K562 (cell line): ENCODE results near the gene HEBP1. TPM values are rescaled to one million over a fixed set of nuclear protein-coding genes. Genes with fewer than 3 reads are reported as not detected.

Experiments
- ATAC-seq: fragments of 200-7000 bp; cut with Tn5 transposase; 3 replicates; pipeline ENCODE4 v1.9.1; 2020; ENCODE audit warnings: moderate library complexity
- BruUV-seq: library from RNA; stranded (reverse); fragments of 400-500 nt; replicated peaks from 2 replicates; lab custom pipeline; 2021; lab: Mats Ljungman, UMichigan
- CTCF ChIA-PET: fragments of 300-600 bp; formaldehyde crosslinking; extraction: SDS; loops from one replicate; lab custom pipeline; 2021; ENCODE audit warnings: low intra/inter-chr PET ratio; lab: Yijun Ruan, JAX
- POLR2A ChIA-PET: fragments of 300-600, 350-650 bp; sonication (Branson Sonifier 250); formaldehyde crosslinking; extraction: SDS; loops from one replicate; lab custom pipeline; 2021; ENCODE audit warnings: antibody characterized with exemption, inconsistent platforms; lab: Yijun Ruan, JAX
- DNase-seq, 4 experiments: peaks; one replicate each; pipeline versions ENCODE4 v3.0.0 to v3.0.0-alpha.2; 2011 to 2018; ENCODE audit warnings: low spot score in 3 of 4, mixed read lengths in 3 of 4; ENCODE audit errors: extremely low read depth in 1 of 4
- FAIRE-seq: peaks from 2 replicates; lab custom pipeline; 2011; peaks lifted over from hg19 to GRCh38; lab: Jason Lieb, UNC
- H2AFZ ChIP-seq: 2 replicates; pipeline ENCODE4 v1.6.0; 2011; ENCODE audit warnings: low read depth, low read length, control low read depth, inconsistent platforms
- H3K27ac ChIP-seq: fragments of 200-600 bp; 3 replicates; pipeline ENCODE4 v1.8.0; 2011; ENCODE audit warnings: low read depth, mild to moderate bottlenecking, control low read depth, inconsistent platforms, low read length, moderate library complexity, mixed read lengths; ENCODE audit errors: extremely low read depth
- H3K27me3 ChIP-seq, 2 experiments: fragments of 300-600 bp in 1 of 2; 2 replicates in 1 of 2; 3 replicates in 1 of 2; pipeline versions ENCODE4 v1.6.0 to v1.8.0; 2011; ENCODE audit warnings: inconsistent platforms in 2 of 2, low read length in 2 of 2, mild to moderate bottlenecking in 1 of 2, mixed read lengths in 1 of 2, moderate library complexity in 1 of 2; ENCODE audit not compliant: control insufficient read depth in 2 of 2, insufficient read depth in 2 of 2
- H3K36me3 ChIP-seq: fragments of 300-600 bp; 3 replicates; pipeline ENCODE4 v1.8.0; 2011; ENCODE audit warnings: mild to moderate bottlenecking, low read length, inconsistent platforms; ENCODE audit not compliant: control insufficient read depth, insufficient read depth
- H3K4me1 ChIP-seq, 2 experiments: fragments of 200-600 bp in 1 of 2; replicated peaks in 1 of 2; 2 replicates in 1 of 2; 3 replicates in 1 of 2; pipeline versions ENCODE4 v1.5.1 to v1.8.0; 2011; ENCODE audit warnings: inconsistent platforms in 2 of 2, low read length in 2 of 2, mild to moderate bottlenecking in 1 of 2, mixed read lengths in 1 of 2, moderate library complexity in 1 of 2; ENCODE audit not compliant: control insufficient read depth in 2 of 2, insufficient read depth in 2 of 2
- H3K4me2 ChIP-seq: 2 replicates; pipeline ENCODE4 v1.6.1; 2011; ENCODE audit warnings: low read length, control low read depth, inconsistent platforms, mixed read lengths; ENCODE audit not compliant: insufficient read depth
- H3K4me3 ChIP-seq: fragments of 200-600 bp; sonication (generic), shearing (Covaris generic); 2 replicates; pipeline ENCODE4 v1.5.1; 2016; ENCODE audit warnings: control low read depth, inconsistent platforms
- H3K79me2 ChIP-seq: fragments of 200-600 bp; 3 replicates; pipeline ENCODE4 v1.8.0; 2011; ENCODE audit warnings: low read length, inconsistent platforms; ENCODE audit not compliant: control insufficient read depth, insufficient read depth
- H3K9ac ChIP-seq, 2 experiments: 2 replicates each; pipeline versions ENCODE4 v1.6.0 to v1.6.1; 2011; ENCODE audit warnings: low read depth in 2 of 2, low read length in 2 of 2, control low read depth in 1 of 2, inconsistent platforms in 1 of 2, mild to moderate bottlenecking in 1 of 2, mixed read lengths in 1 of 2; ENCODE audit not compliant: insufficient read depth in 1 of 2
- H3K9me1 ChIP-seq: one replicate; pipeline ENCODE4 v1.6.0; 2011; ENCODE audit warnings: inconsistent platforms, mild to moderate bottlenecking, low read length, moderate library complexity; ENCODE audit not compliant: control insufficient read depth, insufficient read depth
- H3K9me3 ChIP-seq: replicated peaks from 2 replicates; pipeline ENCODE4 v1.5.1; 2011; ENCODE audit warnings: low read depth, low read length, inconsistent platforms; ENCODE audit not compliant: control insufficient read depth, insufficient read depth
- H4K20me1 ChIP-seq: replicated peaks from 2 replicates; pipeline ENCODE4 v1.6.1; 2011; ENCODE audit warnings: low read length, inconsistent platforms, mixed read lengths; ENCODE audit not compliant: control insufficient read depth, insufficient read depth
- NFIC ChIP-seq: fragments of 450-650 bp; IDR thresholded peaks from 2 replicates; pipeline ENCODE4 v1.6.1; 2017; ENCODE audit warnings: mild to moderate bottlenecking, inconsistent platforms
- NFIX ChIP-seq: fragments of 250-450 bp; sonication (Bioruptor Pico); IDR thresholded peaks from 2 replicates; pipeline ENCODE4 v1.4.0; 2020; ENCODE audit warnings: low read depth, mild to moderate bottlenecking, moderate library complexity
- UBTF ChIP-seq, 2 experiments: IDR thresholded peaks; 2 replicates each; pipeline ENCODE4 v1.6.1; 2012; ENCODE audit warnings: improper control_type of control experiment in 2 of 2, low read depth in 2 of 2, low read length in 2 of 2, borderline replicate concordance in 1 of 2
- ZNF75A ChIP-seq: fragments of 450-650 bp; formaldehyde crosslinking; IDR thresholded peaks from 2 replicates; pipeline ENCODE4 v1.4.0; 2020; ENCODE audit warnings: mild to moderate bottlenecking
- WGBS: fragments of 100-300 bp; shearing (Covaris generic); methylation state at CpG from one replicate; pipeline ENCODE4 v1.1.6; 2016; ENCODE audit warnings: low coverage, mixed read lengths; ENCODE audit not compliant: insufficient coverage; ENCODE audit errors: missing lambda C conversion rate; 5-methylcytosine and 5-hydroxymethylcytosine counted together
- in situ Hi-C: fragments of 300-500 bp; cut with MboI; formaldehyde crosslinking; loops from 4 replicates; pipeline ENCODE4 v1.15.0; 2018; ENCODE audit warnings: inconsistent platforms, mixed read lengths
- intact Hi-C: fragments of 100-400 bp; cut with micrococcal nuclease; formaldehyde crosslinking; loops from 2 replicates; pipeline ENCODE4 v1.14.2; 2022
- polyA plus RNA-seq, 8 experiments: library from polyadenylated mRNA; depleted of rRNA in 4 of 8; stranded (reverse) in 5 of 8; unstranded in 3 of 8; fragments of >200 nt; fragmentation: Nextera tagmentation in 2 of 8; fragmentation: Illumina TruSeq in 1 of 8; extraction: Ambion mirVana in 2 of 8; extraction: Trizol in 1 of 8; gene quantifications; 2 replicates each; pipeline versions ENCODE4 v1.2.1 to v1.2.3, GENCODE V29; 2011 to 2014; ENCODE audit warnings: inconsistent platforms in 1 of 8, missing spikeins in 1 of 8
- total RNA-seq, 7 experiments: library from RNA; depleted of rRNA in 6 of 7; stranded (reverse); fragments of >200 nt in 6 of 7; fragmentation: Illumina TruSeq in 2 of 7; extraction: Trizol in 2 of 7; gene quantifications; 2 replicates each; pipeline versions ENCODE4 v1.2.1 to v1.2.3, GENCODE V29; 2011 to 2021; ENCODE audit warnings: low replicate concordance in 1 of 7

HEBP1 gene
- total and polyA plus RNA-seq, 9 of the 15 experiments (the other 6 are each of a cell fraction or from before 2014, with no cell fraction given) = 1.1 to 10.1 (median 2.4) TPM

DNA sequence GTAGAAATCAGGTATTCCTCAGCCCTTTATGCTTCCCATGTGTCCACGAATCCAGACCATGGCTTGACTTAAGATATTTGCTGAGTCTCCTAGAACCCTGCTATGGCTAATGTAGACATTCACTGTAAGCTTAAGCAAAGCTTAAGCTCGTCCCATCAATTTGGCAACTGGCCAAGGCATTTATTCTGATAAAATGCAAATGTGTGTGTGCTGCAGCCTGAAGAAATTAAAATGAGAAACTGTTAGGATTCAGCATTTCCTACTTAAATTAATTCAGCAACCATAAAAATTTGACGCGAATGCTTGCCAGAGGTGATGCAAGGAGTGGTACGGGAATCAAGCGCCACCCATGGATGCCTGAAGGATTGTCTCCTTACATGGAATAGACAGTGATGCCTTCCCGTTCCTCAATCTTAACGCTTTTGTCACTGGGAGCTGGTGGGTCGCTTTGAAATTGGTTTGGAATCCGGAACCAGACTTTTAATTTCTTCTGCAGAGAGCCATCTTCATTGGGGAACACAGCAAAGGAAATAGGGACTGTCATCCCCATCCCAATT is 13.2 kb downstream of the HEBP1 start:
- H3K9ac ChIP-seq = no peak overlapping the region
- no TSS peak for BruUV-seq
- no peak overlapping the region for H3K4me2 ChIP-seq
- CTCF ChIA-PET = no interaction called here
- no peaks in the 10 kb centered on the region for H3K9me3 ChIP-seq
- no peak overlapping the region for H3K4me3 ChIP-seq
- no peak for DNase-seq
- ATAC-seq = no peak
- 68% methylated on average over 10 of the region's 10 CpGs for WGBS
- no peak overlapping the region for H3K27ac ChIP-seq
- in situ Hi-C loops = no loop called here
- no peak for FAIRE-seq
- H3K4me1 ChIP-seq = no peaks in the 10 kb centered on the region
- no peaks in the 10 kb centered on the region for H3K79me2 ChIP-seq
- no peaks in the 10 kb centered on the region for H3K27me3 ChIP-seq
- peaks cover 16% of the 10 kb centered on the region; the same call in 2 of the 3 replicates for H3K36me3 ChIP-seq
- no peak overlapping the region for H2AFZ ChIP-seq
- H3K9me1 ChIP-seq = no peaks in the 10 kb centered on the region
- TF ChIP-seq NFIX (CRISPR knock-in tag) (peak; percentile 59), UBTF (IDR thresholded peaks at IDR 0.05; ENCODE audit: borderline replicate concordance in 1 of 2, low read depth in 2 of 2, low read length in 2 of 2) (no peak), ZNF75A (no peak), NFIC (peak; percentile 88)
- intact Hi-C loops = no loop called here
- H4K20me1 ChIP-seq = no peaks in the 10 kb centered on the region
- POLR2A ChIA-PET = no interaction called here
